GM12878 (cell line): ENCODE data around the gene DCP1A. TPM values are rescaled to one million over a fixed set of nuclear protein-coding genes. Genes with fewer than 3 reads are reported as not detected.

Source experiments
- ATAC-seq: fragments of 200-7000 bp; cut with Tn5 transposase; 3 replicates; pipeline ENCODE4 v1.9.1; 2020; ENCODE audit warnings: mild to moderate bottlenecking, moderate library complexity
- BruUV-seq: library from RNA; stranded (reverse); fragments of 400-500 nt; replicated peaks from 2 replicates; lab custom pipeline; 2021; lab: Mats Ljungman, UMichigan
- CTCF ChIA-PET: fragments of 300-600 bp; sonication (Branson Sonifier 250); formaldehyde crosslinking; extraction: SDS; loops from one replicate; lab custom pipeline; 2021; ENCODE audit warnings: inconsistent platforms; lab: Yijun Ruan, JAX
- POLR2A ChIA-PET: fragments of 350-600 bp; formaldehyde crosslinking; extraction: SDS; loops from one replicate; lab custom pipeline; 2021; ENCODE audit warnings: inconsistent platforms; lab: Charles Lee
- RAD21 ChIA-PET: fragments of 300-600 bp; sonication (Branson Sonifier 250); formaldehyde crosslinking; loops from one replicate; lab custom pipeline; 2023; ENCODE audit warnings: antibody characterized with exemption; ENCODE audit not compliant: unreplicated experiment; lab: Charles Lee
- SMC1A ChIA-PET: fragments of 300-600 bp; sonication (Branson Sonifier 250); formaldehyde crosslinking; loops from one replicate; lab custom pipeline; 2023; ENCODE audit not compliant: unreplicated experiment, uncharacterized antibody; lab: Charles Lee
- DNase-seq: peaks from one replicate; pipeline ENCODE4 v3.0.0-alpha.2; 2011; ENCODE audit warnings: low read depth, low spot score
- FAIRE-seq: peaks from 3 replicates; lab custom pipeline; 2011; peaks lifted over from hg19 to GRCh38; lab: Jason Lieb, UNC
- H2AFZ ChIP-seq: 2 replicates; pipeline ENCODE4 v1.6.0; 2011; ENCODE audit warnings: low read depth, low read length, control low read depth; ENCODE audit not compliant: control insufficient read depth
- H3K27ac ChIP-seq: 2 replicates; pipeline ENCODE4 v1.5.1; 2011; ENCODE audit warnings: control low read depth; ENCODE audit not compliant: control insufficient read depth, insufficient read depth
- H3K27me3 ChIP-seq, 2 experiments: replicated peaks in 1 of 2; 2 replicates each; pipeline versions ENCODE4 v1.6.0 to v1.6.1; 2011; ENCODE audit warnings: low read length in 1 of 2; ENCODE audit not compliant: control insufficient read depth in 2 of 2, insufficient read depth in 2 of 2
- H3K36me3 ChIP-seq, 2 experiments: 2 replicates each; pipeline ENCODE4 v1.5.1; 2011; ENCODE audit warnings: low read length in 1 of 2; ENCODE audit not compliant: control insufficient read depth in 2 of 2, insufficient read depth in 2 of 2
- H3K4me1 ChIP-seq: 2 replicates; pipeline ENCODE4 v1.6.1; 2011; ENCODE audit warnings: mild to moderate bottlenecking, low read length, moderate library complexity, mixed read lengths; ENCODE audit not compliant: control insufficient read depth, insufficient read depth
- H3K4me2 ChIP-seq: 2 replicates; pipeline ENCODE4 v1.6.0; 2011; ENCODE audit warnings: control low read depth; ENCODE audit not compliant: control insufficient read depth, insufficient read depth
- H3K4me3 ChIP-seq: fragments of 200-600 bp; sonication (generic); 2 replicates; pipeline ENCODE4 v1.5.1; 2016
- H3K79me2 ChIP-seq: 2 replicates; pipeline ENCODE4 v1.6.0; 2011; ENCODE audit warnings: low read length; ENCODE audit not compliant: control insufficient read depth, insufficient read depth
- H3K9ac ChIP-seq: 2 replicates; pipeline ENCODE4 v1.8.0; 2011; ENCODE audit warnings: low read length, control low read depth, mixed read lengths; ENCODE audit not compliant: control insufficient read depth, insufficient read depth
- H3K9me3 ChIP-seq: replicated peaks from 3 replicates; pipeline ENCODE4 v1.5.1; 2011; ENCODE audit warnings: mild to moderate bottlenecking, low read length; ENCODE audit not compliant: control insufficient read depth, insufficient read depth
- H4K20me1 ChIP-seq: 2 replicates; pipeline ENCODE4 v1.6.0; 2011; ENCODE audit not compliant: control insufficient read depth, insufficient read depth
- CREM ChIP-seq: IDR thresholded peaks from 2 replicates; pipeline ENCODE4 v1.6.1; 2014; ENCODE audit warnings: antibody characterized with exemption, low read depth
- FOS ChIP-seq: IDR thresholded peaks from 3 replicates; pipeline ENCODE4 v1.6.1; 2011; ENCODE audit warnings: borderline replicate concordance; ENCODE audit not compliant: insufficient read length; ENCODE audit errors: extremely low read depth
- NFYB ChIP-seq: IDR thresholded peaks from 2 replicates; pipeline ENCODE4 v1.6.1; 2011; ENCODE audit warnings: low read depth, mild to moderate bottlenecking, low read length, improper control_type of control experiment, moderate library complexity; ENCODE audit not compliant: insufficient read depth
- PRDM15 ChIP-seq: fragments of 450-650 bp; formaldehyde crosslinking; IDR thresholded peaks from 2 replicates; pipeline ENCODE4 v1.4.0; 2020; ENCODE audit warnings: mild to moderate bottlenecking, moderate library complexity
- SIN3A ChIP-seq: IDR thresholded peaks from 2 replicates; pipeline ENCODE4 v1.6.1; 2012; ENCODE audit warnings: low read depth, low read length, improper control_type of control experiment
- SRF ChIP-seq, 2 experiments: IDR thresholded peaks; 2 replicates each; pipeline ENCODE4 v1.6.1; 2011; ENCODE audit warnings: low read depth in 2 of 2, low read length in 2 of 2, mild to moderate bottlenecking in 1 of 2, moderate library complexity in 1 of 2
- SUPT20H ChIP-seq: IDR thresholded peaks from 2 replicates; pipeline ENCODE4 v1.6.1; 2011; ENCODE audit warnings: low read depth, mild to moderate bottlenecking, low read length, moderate library complexity, borderline replicate concordance; ENCODE audit not compliant: control insufficient read depth
- WGBS: methylation state at CpG from one replicate; pipeline ENCODE4 v1.1.6; 2016; ENCODE audit warnings: low lambda C conversion rate; ENCODE audit not compliant: insufficient replicate concordance, insufficient coverage; ENCODE audit errors: missing lambda C conversion rate; 5-methylcytosine and 5-hydroxymethylcytosine counted together
- in situ Hi-C: fragments of 300-500 bp; cut with MboI; formaldehyde crosslinking; loops from 9 replicates; pipeline ENCODE4 v1.14.3; 2018; ENCODE audit warnings: mixed read lengths
- intact Hi-C: fragments of 100-400 bp; cut with micrococcal nuclease; formaldehyde crosslinking; loops from one replicate; pipeline ENCODE4 v1.14.2; 2022; ENCODE audit not compliant: unreplicated experiment
- polyA plus RNA-seq, 11 experiments: library from polyadenylated mRNA; depleted of rRNA in 4 of 11; unstranded in 6 of 11; stranded (reverse) in 5 of 11; fragments of >200 nt; fragmentation: Nextera tagmentation in 4 of 11; fragmentation: Illumina TruSeq in 1 of 11; extraction: Ambion mirVana in 4 of 11; extraction: Trizol in 1 of 11; gene quantifications; 1 replicate in 1 of 11; 2 replicates in 10 of 11; pipeline versions ENCODE4 v1.2.1 to v1.2.3, GENCODE V29; 2011 to 2016; ENCODE audit warnings: inconsistent platforms in 2 of 11, missing spikeins in 2 of 11, low read depth in 1 of 11
- total RNA-seq, 4 experiments: library from RNA; depleted of rRNA in 3 of 4; stranded (reverse); fragments of >200 nt in 3 of 4; fragmentation: Illumina TruSeq in 1 of 4; extraction: Trizol in 1 of 4; gene quantifications; 2 replicates each; pipeline versions ENCODE4 v1.2.1 to v1.2.3, GENCODE V29; 2013 to 2021

Gene DCP1A
- total and polyA plus RNA-seq, 10 of the 15 experiments (the other 5 are each of a cell fraction or from before 2014, with no cell fraction given), result 12.5 to 34.6 (median 16.3) TPM

- CTCF ChIA-PET, result interaction anchor here (0.6 to 8.1 kb wide), 8 partner anchors 13 to 629 kb away, joined by 3 to 113 read pairs (median 4); no protein-coding TSS in a partner anchor
- no peak for TF ChIP-seq CREM
- TF ChIP-seq NFYB, result no peak
- TF ChIP-seq PRDM15 (CRISPR knock-in tag), result no peak
- no peak for TF ChIP-seq SRF (IDR thresholded peaks at IDR 0.05; ENCODE audit: low read depth in 2 of 2, low read length in 2 of 2)
- TF ChIP-seq SUPT20H, result no peak
- TF ChIP-seq SIN3A, result no peak
- TF ChIP-seq FOS, result no peak
- TF ChIP-seq, all 136 proteins: peak for 0
- ATAC-seq (no peak), DNase-seq (no peak), FAIRE-seq (no peak)
- Histone ChIP-seq H3K27ac (no peak overlapping the region), H3K9ac (no peak overlapping the region), H4K20me1 (no peaks in the 10 kb centered on the region), H3K9me3 (no peaks in the 10 kb centered on the region), H3K27me3 (no peaks in the 10 kb centered on the region), H2AFZ (no peak overlapping the region), H3K36me3 (no peaks in the 10 kb centered on the region), H3K4me1 (no peaks in the 10 kb centered on the region), H3K4me2 (no peak overlapping the region), H3K4me3 (no peak overlapping the region), H3K79me2 (no peaks in the 10 kb centered on the region)
- in situ Hi-C loops, result loop anchor here (5.0 kb wide), 1 partner anchor 325 kb away; no protein-coding TSS in a partner anchor
- ChIA-PET POLR2A (interaction anchor here (0.6 kb wide), 1 partner anchor 522 kb away, joined by 5 read pairs; no protein-coding TSS in a partner anchor), SMC1A (interaction anchor here (0.6 to 2.4 kb wide), 3 partner anchors 259 to 333 kb away, joined by 3 to 14 read pairs (median 5); no protein-coding TSS in a partner anchor), RAD21 (interaction anchor here (0.8 to 5.8 kb wide), 5 partner anchors 309 to 561 kb away, joined by 3 to 38 read pairs (median 3); no protein-coding TSS in a partner anchor)
- intact Hi-C loops, result loop anchor here (5.0 kb wide), 2 partner anchors 135 to 545 kb away; no protein-coding TSS in a partner anchor
- 32% methylated on average over 4 of the region's 4 CpGs for WGBS
- no TSS peak for BruUV-seq
Observed at GRCh38 chr3:53377794-53378193, 30.5 kb upstream of the DCP1A start.
